Measurements from ENCODE around the gene PTTG2.

PTTG2 gene

DNA sequence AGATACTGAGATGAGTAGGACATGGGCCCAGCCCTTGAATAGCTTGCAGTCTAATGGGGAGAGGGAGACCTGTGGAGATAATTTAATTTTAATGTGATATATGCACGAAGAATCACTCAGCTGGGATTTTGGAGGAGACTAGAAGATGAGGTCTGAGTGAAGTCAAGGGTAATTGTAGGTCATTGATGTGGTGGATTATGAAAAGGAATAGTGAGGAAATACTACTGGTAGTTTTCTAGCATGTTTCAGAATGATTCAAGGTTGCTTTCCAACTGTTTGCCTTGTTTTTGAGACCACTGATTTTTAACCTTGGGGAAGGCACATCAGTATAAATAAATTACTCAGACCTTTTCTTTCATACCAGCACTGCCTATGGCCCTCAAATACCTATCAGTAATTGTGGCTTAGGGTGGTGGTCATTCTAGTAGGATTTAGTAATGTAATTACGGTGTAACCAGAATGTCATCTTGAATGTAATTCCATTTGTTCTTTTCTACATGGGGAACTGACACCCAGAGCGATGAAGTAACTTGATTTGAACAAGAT, 25.6 kb downstream of the PTTG2 start:
- no peak for DNase-seq (ENCODE audit: low spot score)

GRCh38 chr4:37988670-37989069, 28.5 kb downstream of the PTTG2 start:
- DNase-seq (ENCODE audit: low spot score) = no peak

DNA sequence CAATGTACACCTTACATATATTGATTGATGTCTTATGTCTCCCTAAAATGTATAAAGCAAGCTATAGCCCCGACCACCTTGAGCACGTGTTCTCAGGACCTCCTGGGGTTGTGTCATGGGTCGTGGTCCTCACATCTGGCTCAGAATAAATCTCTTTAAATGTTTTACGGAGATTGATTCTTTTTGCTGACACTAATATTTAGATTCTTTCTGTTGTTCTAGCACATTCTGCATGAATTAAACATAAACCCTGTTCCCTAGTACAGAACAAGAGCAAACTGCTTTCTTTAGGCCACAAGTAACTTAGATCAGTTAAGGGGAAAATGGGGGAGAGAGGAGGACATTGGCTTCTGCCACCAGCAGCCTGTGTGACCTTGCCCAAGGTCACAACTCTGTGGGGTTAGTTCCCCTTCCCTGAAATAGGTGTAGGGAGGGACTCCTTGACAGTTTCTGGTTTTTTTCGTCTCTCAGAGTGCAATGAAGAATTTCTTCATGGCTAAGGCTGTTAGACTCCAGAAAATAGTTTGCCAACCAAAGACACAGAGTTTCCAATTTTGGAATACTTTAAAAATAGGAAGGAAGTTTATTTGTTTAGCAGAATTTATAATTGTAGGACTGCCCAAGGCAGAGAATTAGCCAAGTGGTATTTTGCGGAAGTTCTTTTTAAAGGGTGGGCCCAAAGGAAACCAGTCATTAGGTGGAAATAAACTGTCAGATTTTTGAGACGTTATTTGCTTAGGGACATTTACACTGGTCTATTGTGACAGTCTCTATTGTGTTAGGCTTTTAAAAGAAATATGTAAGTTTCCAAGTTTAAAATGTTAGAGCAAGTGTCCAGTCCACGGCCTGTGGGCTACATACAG, 29.4 kb downstream of the PTTG2 start:
- no peak for DNase-seq (ENCODE audit: low spot score)

GRCh38 chr4:37990731-37991245, 30.6 kb downstream of the PTTG2 start:
- DNase-seq (ENCODE audit: low spot score) = no peak

DNA sequence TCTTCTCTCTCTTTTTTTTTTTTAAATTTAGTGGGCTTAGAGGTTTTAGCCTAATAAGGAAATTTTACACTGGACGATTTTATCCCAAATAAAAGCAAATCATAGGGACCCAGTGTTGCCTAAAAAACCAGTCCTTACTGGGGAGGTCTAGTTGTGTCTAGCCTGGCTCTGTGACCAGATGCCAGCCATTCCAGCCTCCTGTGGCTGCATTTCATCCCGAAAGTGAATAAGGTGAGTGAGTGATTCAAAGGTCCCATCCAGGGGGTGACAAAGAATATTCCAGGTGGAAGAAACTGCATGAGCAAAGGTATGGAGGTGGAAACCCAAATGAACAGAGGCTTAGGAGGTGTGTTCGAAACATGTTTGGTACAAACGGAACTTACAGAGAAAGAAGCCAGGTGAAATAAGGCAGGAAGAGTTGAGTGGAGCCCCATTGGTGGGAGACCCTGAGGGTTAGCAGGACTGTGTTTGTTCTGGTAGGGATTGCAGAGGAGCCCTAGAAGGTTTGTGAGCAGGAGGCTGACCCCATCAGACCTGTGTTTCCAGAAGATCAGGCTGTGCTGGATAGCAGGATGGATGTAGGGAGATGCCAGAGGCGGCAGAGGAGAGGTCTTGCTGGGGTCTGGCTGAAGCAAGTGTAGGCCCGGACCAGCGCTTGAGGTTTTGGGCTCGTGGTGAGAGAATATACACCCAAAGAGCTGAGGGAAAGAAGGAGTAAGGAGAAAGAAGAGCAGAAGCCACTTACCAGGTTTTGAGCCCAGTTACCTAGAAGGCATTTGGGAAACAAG, 31.6 kb downstream of the PTTG2 start:
- DNase-seq (ENCODE audit: low spot score) = no peak

GRCh38 chr4:37993806-37994205, 33.6 kb downstream of the PTTG2 start:
- DNase-seq (ENCODE audit: low spot score) = no peak

DNA sequence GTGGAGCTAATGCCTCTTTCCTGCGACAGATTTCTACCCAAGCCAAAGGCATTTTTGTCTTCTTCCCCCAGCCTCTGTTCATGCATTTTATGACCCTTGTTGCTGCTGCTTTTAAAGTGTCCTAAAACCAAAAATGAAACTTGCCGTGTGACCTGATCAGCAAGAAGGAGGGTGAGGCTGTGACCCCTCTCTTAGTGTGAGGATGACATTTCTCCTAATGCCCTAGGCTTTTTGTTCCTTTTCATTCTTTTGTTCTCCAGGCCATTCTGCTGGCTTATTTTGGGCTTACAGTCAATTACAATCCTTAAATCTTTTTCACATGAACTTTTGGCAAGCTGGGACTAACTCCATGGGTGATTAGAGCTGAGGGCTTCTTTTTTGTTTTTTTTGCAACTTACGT, 34.4 kb downstream of the PTTG2 start:
- DNase-seq (ENCODE audit: low spot score) = no peak

DNA sequence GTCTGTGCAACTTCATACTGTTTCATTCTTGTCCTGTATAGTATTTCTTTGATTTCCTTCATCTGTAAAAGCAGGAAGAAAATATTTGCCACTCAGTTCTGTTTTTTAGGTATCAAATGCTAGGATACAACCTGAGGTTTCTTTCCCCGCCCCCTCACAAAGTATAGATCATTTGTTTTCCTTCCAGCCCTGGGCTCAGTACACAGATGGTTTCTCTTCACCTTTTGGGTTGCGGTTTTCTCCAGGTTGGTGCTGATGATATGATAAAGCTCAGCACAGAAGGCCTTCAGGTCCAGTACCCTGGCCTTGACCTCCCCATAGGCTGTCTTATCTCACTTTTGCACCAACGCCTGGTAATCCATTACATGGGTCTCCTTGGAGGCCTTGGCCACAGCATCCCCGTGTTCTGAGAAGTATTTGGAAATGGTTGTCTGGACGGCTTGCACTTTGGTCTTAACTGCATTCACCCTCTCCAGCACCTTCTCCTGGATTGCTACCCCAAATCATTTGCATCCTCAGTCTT, 35.2 kb downstream of the PTTG2 start:
- no peak for DNase-seq (ENCODE audit: low spot score)

- no peak for DNase-seq (ENCODE audit: low spot score)
These were observed 36.0 kb downstream of the PTTG2 start for GRCh38 chr4:37995981-37996775.

DNA sequence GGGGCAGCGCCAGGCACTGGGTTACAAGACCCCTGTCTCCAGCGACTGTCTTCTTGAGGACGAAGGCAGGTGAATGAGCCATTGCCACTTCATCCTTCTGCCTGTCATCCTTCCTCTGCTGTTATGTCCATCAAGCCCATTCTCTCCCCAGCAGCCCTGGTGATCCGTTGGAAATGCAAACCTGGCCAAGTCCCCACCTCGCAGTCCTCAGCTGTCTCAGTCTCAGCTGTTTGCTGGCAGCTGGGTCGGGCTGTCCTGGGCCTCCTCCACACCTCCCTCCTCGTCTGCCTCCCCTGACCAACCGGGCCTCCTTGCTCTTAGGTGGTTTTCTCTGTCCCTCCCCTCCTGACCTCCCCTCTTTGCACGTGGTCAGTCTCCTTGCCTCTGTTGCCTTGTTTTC, 38.0 kb downstream of the PTTG2 start:
- DNase-seq (ENCODE audit: low spot score) = no peak

DNA sequence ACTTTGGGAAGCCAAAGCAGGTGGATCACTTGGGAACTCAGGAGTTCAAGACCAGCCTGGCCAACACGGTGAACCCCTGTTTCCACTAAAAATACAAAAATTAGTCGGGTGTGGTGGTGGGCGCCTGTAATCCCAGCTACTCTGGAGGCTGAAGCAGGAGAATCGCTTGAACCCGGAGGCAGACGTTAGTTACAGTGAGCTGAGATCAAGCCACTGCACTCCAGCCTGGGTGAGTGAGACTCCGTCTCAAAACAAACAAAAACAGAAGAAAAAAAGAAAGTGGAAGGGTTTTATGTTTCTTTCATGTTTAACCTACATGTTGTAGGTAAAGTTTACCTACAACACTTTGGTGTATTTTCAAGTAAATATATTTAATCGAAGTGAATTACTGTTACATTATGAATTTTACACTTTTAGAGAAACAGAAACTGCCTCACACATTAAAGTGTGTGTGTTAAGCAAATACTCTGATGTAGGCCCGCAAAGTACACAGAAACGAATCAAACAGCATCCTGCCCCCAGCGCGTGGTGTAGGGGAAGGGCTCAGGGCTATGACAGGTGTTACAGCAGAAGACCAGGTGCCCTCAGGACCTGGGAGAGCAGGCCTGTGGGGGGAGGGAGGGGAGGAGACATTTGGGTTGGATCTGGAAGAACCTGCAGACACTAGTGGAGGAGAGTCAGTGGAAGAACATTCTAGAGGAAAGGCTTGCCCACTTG, 39.0 kb downstream of the PTTG2 start:
- no peak for DNase-seq (ENCODE audit: low spot score)

DNA sequence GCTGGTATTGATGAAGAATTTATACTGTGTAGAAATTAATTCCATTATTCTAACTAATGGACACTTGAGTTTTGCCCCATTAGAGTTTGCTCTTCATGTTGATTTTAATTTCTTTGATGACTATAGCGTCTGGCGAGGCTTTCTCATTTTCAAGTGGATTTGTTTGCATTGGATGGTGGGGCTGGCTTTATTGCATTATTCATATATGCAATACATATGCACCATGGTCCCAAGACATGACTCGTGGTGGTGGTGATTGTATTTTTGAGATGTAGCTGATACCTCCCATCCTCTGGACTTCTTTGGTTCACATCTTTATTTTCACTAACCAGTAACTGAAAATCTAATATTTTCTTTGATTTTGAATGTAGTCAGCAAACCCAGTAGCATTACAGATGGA, 39.8 kb downstream of the PTTG2 start:
- DNase-seq (ENCODE audit: low spot score) = no peak

- no peak for DNase-seq (ENCODE audit: low spot score)
These were observed 41.7 kb downstream of the PTTG2 start for GRCh38 chr4:38001927-38002326.

DNA sequence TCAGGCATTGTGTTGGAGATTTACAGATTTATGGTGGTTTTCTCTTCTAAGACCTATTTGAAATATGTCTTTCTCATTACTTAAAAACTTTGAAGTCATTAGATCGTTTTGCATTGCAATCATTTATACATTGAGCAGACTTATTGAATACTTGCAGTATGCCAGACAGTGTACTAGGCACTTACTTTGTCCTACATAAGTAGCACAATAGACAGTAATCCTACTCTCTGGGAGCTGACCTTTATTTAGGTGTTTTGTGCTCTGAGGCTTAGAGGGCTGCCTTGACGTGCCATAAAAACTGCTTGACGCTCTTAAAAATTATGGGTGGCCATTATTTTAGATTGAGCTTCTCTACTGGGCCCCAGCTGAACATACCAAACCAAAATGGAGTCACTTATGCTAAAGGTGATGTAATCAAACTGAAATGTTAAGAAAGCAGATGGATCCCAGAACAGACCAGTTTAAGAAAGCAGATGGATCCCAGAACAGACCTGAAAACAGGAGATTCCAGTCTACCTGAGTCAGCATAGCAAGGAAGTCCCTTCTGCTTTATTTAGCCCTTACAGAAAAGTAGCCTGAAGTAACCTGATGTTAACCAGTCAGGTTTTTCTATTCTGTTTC, 42.4 kb downstream of the PTTG2 start:
- no peak for DNase-seq (ENCODE audit: low spot score)

DNA sequence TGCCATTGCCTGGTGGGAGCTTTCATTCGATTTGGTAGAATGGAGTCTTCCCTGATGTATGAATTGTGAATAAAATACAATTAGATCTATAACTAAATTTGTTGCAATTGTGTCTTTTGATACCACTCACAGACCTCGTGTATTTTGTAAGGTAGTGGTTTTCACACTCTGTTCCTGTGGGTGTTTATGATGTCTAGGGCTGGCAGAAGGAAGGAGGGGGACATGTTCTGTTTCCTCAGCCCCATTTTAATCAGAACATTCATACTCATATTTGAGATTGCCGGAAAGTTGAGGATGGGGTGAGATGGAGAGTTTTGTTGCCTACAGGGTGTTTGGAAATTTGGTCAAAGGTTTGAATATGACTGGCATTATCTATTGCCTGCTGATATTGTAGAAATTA, 42.9 kb downstream of the PTTG2 start:
- DNase-seq (ENCODE audit: low spot score) = no peak

DNA sequence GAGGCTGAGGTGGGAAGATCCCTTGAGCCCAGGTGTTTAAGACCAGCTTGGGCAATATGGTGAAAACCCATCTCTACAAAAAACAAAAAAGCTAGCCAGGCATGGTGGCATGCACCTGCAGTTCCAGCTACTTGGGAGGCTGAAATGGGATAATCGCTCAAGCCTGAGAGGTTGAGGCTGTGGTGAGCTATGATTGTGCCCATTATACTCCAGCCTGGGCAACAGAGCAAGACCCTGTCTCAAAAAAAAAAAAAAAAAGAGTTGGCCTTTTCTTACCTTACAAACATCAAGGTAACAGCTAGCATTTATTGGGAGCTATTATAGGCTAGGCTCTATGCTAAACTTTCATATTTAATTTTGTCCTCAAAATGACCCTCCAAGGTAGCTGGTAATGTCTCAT, 43.4 kb downstream of the PTTG2 start:
- DNase-seq (ENCODE audit: low spot score) = no peak

GRCh38 chr4:38004062-38004461, 43.9 kb downstream of the PTTG2 start:
- DNase-seq (ENCODE audit: low spot score) = no peak

GRCh38 chr4:38004887-38005286, 44.7 kb downstream of the PTTG2 start:
- no peak for DNase-seq (ENCODE audit: low spot score)

- DNase-seq (ENCODE audit: low spot score) = no peak
These were observed 45.4 kb downstream of the PTTG2 start for GRCh38 chr4:38005637-38006036.

- DNase-seq (ENCODE audit: low spot score) = no peak
These were observed 47.4 kb downstream of the PTTG2 start for GRCh38 chr4:38007645-38008044.
